ENCODE measurements around the gene FGD3. TPM values are rescaled to one million over a fixed set of nuclear protein-coding genes. Genes with fewer than 3 reads are reported as not detected.

FGD3 gene
- total RNA-seq, 1 experiment from 2014 or later, result 0.09 TPM

DNA sequence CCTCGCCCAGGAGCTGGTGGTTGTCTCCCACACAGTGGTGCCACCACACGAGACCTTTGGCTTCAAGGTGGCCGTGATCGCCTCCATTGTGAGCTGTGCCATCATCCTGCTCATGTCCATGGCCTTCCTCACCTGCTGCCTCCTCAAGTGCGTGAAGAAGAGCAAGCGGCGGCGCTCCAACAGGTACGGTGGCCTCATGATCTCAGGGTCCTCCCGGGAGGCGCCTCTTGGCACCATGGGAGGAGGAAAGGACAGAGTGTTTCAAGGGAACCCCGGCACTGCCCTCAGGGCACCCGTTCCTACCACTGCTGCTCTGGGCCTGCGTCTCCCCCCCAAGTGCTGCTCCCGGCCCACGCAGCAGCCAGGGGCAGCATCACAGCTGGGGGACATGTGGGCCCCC is 130.5 kb downstream of the FGD3 start:
- no TSS peak for BruUV-seq (replicated peaks)

DNA sequence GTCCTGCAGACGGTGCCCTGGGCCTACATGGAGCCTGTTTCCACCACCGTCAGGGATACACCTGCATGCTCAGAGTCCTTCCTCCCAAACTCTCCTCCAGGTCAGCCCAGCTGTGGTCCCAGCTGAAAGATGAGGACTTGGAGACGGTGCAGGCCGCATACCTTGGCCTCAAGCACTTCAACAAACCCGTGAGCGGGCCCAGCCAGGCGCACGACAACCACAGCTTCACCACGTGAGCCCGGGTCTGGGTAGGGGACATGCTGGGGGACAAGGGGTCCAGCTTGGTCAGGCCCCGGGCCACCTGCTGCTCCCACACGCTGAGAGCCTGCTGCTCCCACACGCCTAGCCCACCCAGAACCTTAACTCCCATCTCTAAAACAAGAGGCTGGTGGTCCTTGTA is 132.0 kb downstream of the FGD3 start:
- no peaks in the 10 kb centered on the region for H3K36me3 ChIP-seq (ENCODE audit: insufficient read depth, low read length, poor library complexity, severe bottlenecking)
- no peaks in the 10 kb centered on the region for H3K4me1 ChIP-seq (ENCODE audit: insufficient read depth, low read length, poor library complexity, severe bottlenecking)
- H3K4me3 ChIP-seq (ENCODE audit: low read depth, low read length, poor library complexity, severe bottlenecking), result no peak overlapping the region
- ChIA-PET POLR2A (ENCODE audit: low non-redundant PET) (no interaction called here), CTCF (no interaction called here)
- H3K27me3 ChIP-seq (replicated peaks; ENCODE audit: insufficient read depth, low read depth, low read length, poor library complexity), result no peaks in the 10 kb centered on the region
- H3K27ac ChIP-seq (ENCODE audit: low read depth, low read length, poor library complexity, severe bottlenecking), result no peak overlapping the region
- intact Hi-C loops (cut with micrococcal nuclease; ENCODE audit: unreplicated experiment), result no loop called here
- no peak for TF ChIP-seq EZH2 (IDR thresholded peaks at IDR 0.05; ENCODE audit: borderline replicate concordance, low read depth, low read length, poor library complexity, severe bottlenecking)
- TF ChIP-seq, protein P1, sequence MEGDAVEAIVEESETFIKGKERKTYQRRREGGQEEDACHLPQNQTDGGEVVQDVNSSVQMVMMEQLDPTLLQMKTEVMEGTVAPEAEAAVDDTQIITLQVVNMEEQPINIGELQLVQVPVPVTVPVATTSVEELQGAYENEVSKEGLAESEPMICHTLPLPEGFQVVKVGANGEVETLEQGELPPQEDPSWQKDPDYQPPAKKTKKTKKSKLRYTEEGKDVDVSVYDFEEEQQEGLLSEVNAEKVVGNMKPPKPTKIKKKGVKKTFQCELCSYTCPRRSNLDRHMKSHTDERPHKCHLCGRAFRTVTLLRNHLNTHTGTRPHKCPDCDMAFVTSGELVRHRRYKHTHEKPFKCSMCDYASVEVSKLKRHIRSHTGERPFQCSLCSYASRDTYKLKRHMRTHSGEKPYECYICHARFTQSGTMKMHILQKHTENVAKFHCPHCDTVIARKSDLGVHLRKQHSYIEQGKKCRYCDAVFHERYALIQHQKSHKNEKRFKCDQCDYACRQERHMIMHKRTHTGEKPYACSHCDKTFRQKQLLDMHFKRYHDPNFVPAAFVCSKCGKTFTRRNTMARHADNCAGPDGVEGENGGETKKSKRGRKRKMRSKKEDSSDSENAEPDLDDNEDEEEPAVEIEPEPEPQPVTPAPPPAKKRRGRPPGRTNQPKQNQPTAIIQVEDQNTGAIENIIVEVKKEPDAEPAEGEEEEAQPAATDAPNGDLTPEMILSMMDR (conservative IDR thresholded peaks at IDR 0.05; ENCODE audit: low read depth, low read length), result no peak
- no peaks in the 10 kb centered on the region for H3K9me3 ChIP-seq (ENCODE audit: low read depth, low read length, poor library complexity, severe bottlenecking)
- DNase-seq (ENCODE audit: low spot score), result no peak
- no TSS peak for BruUV-seq (replicated peaks)

More for the DNA sequence above, 130.5 kb downstream of the FGD3 start:
- intact Hi-C loops (cut with micrococcal nuclease; ENCODE audit: unreplicated experiment), result no loop called here
- H3K27ac ChIP-seq (ENCODE audit: low read depth, low read length, poor library complexity, severe bottlenecking), result no peak overlapping the region
- TF ChIP-seq, protein P1 (conservative IDR thresholded peaks at IDR 0.05; ENCODE audit: low read depth, low read length), result no peak
- no peak for TF ChIP-seq EZH2 (IDR thresholded peaks at IDR 0.05; ENCODE audit: borderline replicate concordance, low read depth, low read length, poor library complexity, severe bottlenecking)
- H3K4me3 ChIP-seq (ENCODE audit: low read depth, low read length, poor library complexity, severe bottlenecking), result no peak overlapping the region
- no peaks in the 10 kb centered on the region for H3K4me1 ChIP-seq (ENCODE audit: insufficient read depth, low read length, poor library complexity, severe bottlenecking)
- no peaks in the 10 kb centered on the region for H3K9me3 ChIP-seq (ENCODE audit: low read depth, low read length, poor library complexity, severe bottlenecking)
- CTCF ChIA-PET, result no interaction called here
- no peaks in the 10 kb centered on the region for H3K36me3 ChIP-seq (ENCODE audit: insufficient read depth, low read length, poor library complexity, severe bottlenecking)
- no peak for DNase-seq (ENCODE audit: low spot score)
- no peaks in the 10 kb centered on the region for H3K27me3 ChIP-seq (replicated peaks; ENCODE audit: insufficient read depth, low read depth, low read length, poor library complexity)
- POLR2A ChIA-PET (ENCODE audit: low non-redundant PET), result no interaction called here

DNA sequence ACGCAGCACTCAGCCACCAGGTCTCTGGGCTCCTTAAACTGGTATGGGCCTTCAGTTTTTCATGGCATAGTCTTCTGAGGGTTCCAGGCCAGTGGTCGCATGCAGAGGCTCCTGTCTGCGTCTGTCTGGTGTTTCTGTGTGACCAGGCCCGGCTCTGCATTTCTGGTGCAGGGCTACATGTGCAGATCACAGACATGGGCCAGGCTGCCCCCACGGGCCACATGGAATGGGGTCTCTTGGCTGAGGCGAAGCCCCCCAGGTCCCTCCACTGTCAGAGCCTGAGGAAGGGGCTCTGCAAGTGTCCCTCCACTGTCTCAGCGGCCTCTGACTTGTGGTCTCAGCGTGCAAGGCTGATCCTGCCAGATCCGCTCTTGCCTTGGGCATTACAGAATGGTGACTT is 133.1 kb downstream of the FGD3 start:
- DNase-seq (ENCODE audit: low spot score), result no peak
- H3K4me3 ChIP-seq (ENCODE audit: low read depth, low read length, poor library complexity, severe bottlenecking), result no peak overlapping the region
- H3K4me1 ChIP-seq (ENCODE audit: insufficient read depth, low read length, poor library complexity, severe bottlenecking), result no peaks in the 10 kb centered on the region
- intact Hi-C loops (cut with micrococcal nuclease; ENCODE audit: unreplicated experiment), result no loop called here
- no peak overlapping the region for H3K27ac ChIP-seq (ENCODE audit: low read depth, low read length, poor library complexity, severe bottlenecking)
- BruUV-seq (replicated peaks), result no TSS peak
- ChIA-PET POLR2A (ENCODE audit: low non-redundant PET) (no interaction called here), CTCF (no interaction called here)
- H3K9me3 ChIP-seq (ENCODE audit: low read depth, low read length, poor library complexity, severe bottlenecking), result no peaks in the 10 kb centered on the region
- no peaks in the 10 kb centered on the region for H3K27me3 ChIP-seq (replicated peaks; ENCODE audit: insufficient read depth, low read depth, low read length, poor library complexity)
- no peak for TF ChIP-seq EZH2 (IDR thresholded peaks at IDR 0.05; ENCODE audit: borderline replicate concordance, low read depth, low read length, poor library complexity, severe bottlenecking)
- no peaks in the 10 kb centered on the region for H3K36me3 ChIP-seq (ENCODE audit: insufficient read depth, low read length, poor library complexity, severe bottlenecking)

DNA sequence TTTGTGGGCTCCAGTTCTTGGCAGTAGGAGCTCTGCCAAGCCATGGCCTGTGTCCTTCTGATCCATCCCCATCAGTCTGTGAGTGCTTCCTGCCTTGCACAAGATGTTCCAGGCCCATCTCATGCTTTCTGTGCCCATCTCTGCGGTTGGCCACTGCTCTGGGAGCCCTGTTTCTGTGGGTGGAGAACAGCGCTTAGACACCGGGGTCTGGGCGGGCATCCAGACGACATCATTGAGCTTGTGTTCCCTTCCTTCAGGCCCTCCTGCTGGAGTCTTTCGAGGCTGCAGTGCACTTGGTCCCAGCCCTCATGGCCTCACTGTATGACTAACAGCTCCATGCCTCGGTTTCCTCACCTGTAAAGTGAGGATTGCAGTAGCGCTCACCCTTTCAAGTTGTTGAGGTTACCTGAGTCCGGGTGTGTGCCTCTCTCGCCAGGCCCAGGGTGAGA is 133.8 kb downstream of the FGD3 start:
- H3K36me3 ChIP-seq (ENCODE audit: insufficient read depth, low read length, poor library complexity, severe bottlenecking), result no peaks in the 10 kb centered on the region
- H3K4me3 ChIP-seq (ENCODE audit: low read depth, low read length, poor library complexity, severe bottlenecking), result no peak overlapping the region
- POLR2A ChIA-PET (ENCODE audit: low non-redundant PET), result interaction anchor here (0.6 kb wide), 1 partner anchor 513 kb away, joined by 3 read pairs; no protein-coding TSS in a partner anchor
- TF ChIP-seq, protein P1 (conservative IDR thresholded peaks at IDR 0.05; ENCODE audit: low read depth, low read length), result no peak
- TF ChIP-seq EZH2 (IDR thresholded peaks at IDR 0.05; ENCODE audit: borderline replicate concordance, low read depth, low read length, poor library complexity, severe bottlenecking), result no peak
- DNase-seq (ENCODE audit: low spot score), result no peak
- CTCF ChIA-PET, result no interaction called here
- H3K27ac ChIP-seq (ENCODE audit: low read depth, low read length, poor library complexity, severe bottlenecking), result no peak overlapping the region
- H3K27me3 ChIP-seq (replicated peaks; ENCODE audit: insufficient read depth, low read depth, low read length, poor library complexity), result no peaks in the 10 kb centered on the region
- no TSS peak for BruUV-seq (replicated peaks)
- no peaks in the 10 kb centered on the region for H3K4me1 ChIP-seq (ENCODE audit: insufficient read depth, low read length, poor library complexity, severe bottlenecking)
- intact Hi-C loops (cut with micrococcal nuclease; ENCODE audit: unreplicated experiment), result no loop called here
- H3K9me3 ChIP-seq (ENCODE audit: low read depth, low read length, poor library complexity, severe bottlenecking), result no peaks in the 10 kb centered on the region

Measured in A673 (cell line).